IMR-90 (cell line): ENCODE data around the gene DYNC2LI1. TPM values are rescaled to one million over a fixed set of nuclear protein-coding genes. Genes with fewer than 3 reads are reported as not detected.

Experiments
- ATAC-seq: fragments of 200-7000 bp; cut with Tn5 transposase; 2 replicates; pipeline ENCODE4 v1.9.1; 2020; ENCODE audit warnings: low read depth, mild to moderate bottlenecking, moderate library complexity
- BruUV-seq: library from RNA; stranded (reverse); fragments of 400-500 nt; replicated peaks from 2 replicates; lab custom pipeline; 2021; lab: Mats Ljungman, UMichigan
- CTCF ChIA-PET: fragments of 300-600 bp; formaldehyde crosslinking; extraction: SDS; loops from one replicate; lab custom pipeline; 2021; ENCODE audit warnings: antibody characterized with exemption; lab: Yijun Ruan, JAX
- POLR2A ChIA-PET: fragments of 300-600 bp; sonication (Branson Sonifier 250); formaldehyde crosslinking; loops from one replicate; lab custom pipeline; 2022; ENCODE audit warnings: antibody characterized with exemption; ENCODE audit not compliant: unreplicated experiment; lab: Charles Lee
- DNase-seq: peaks from one replicate; pipeline ENCODE4 v3.0.0; 2013
- H2AFZ ChIP-seq: replicated peaks from 2 replicates; pipeline ENCODE3; 2013; ENCODE audit warnings: low read length, mild to moderate bottlenecking; ENCODE audit not compliant: poor library complexity
- H2AK5ac ChIP-seq: 2 replicates; pipeline ENCODE4 v1.6.1; 2013; ENCODE audit warnings: low read depth, low read length, inconsistent platforms
- H2AK9ac ChIP-seq: replicated peaks from 2 replicates; pipeline ENCODE3; 2013; ENCODE audit warnings: mild to moderate bottlenecking, low read depth, low read length, moderate library complexity; ENCODE audit not compliant: poor library complexity
- H2BK120ac ChIP-seq: 2 replicates; pipeline ENCODE4 v1.6.1; 2013; ENCODE audit warnings: low read depth, low read length, inconsistent platforms
- H2BK15ac ChIP-seq: 3 replicates; pipeline ENCODE4 v1.6.1; 2013; ENCODE audit warnings: low read depth, low read length, inconsistent platforms
- H2BK20ac ChIP-seq: 2 replicates; pipeline ENCODE4 v1.6.1; 2013; ENCODE audit warnings: low read depth, mild to moderate bottlenecking, inconsistent platforms, low read length, moderate library complexity
- H2BK5ac ChIP-seq: 2 replicates; pipeline ENCODE4 v1.6.1; 2013; ENCODE audit warnings: mild to moderate bottlenecking, low read depth, low read length, inconsistent platforms; ENCODE audit not compliant: poor library complexity, severe bottlenecking
- H3K14ac ChIP-seq: replicated peaks from 2 replicates; pipeline ENCODE4 v1.6.1; 2013; ENCODE audit warnings: low read depth, low read length, inconsistent platforms
- H3K18ac ChIP-seq: 2 replicates; pipeline ENCODE4 v1.6.1; 2013; ENCODE audit warnings: low read depth, low read length, control low read depth
- H3K23ac ChIP-seq: 2 replicates; pipeline ENCODE4 v1.6.1; 2013; ENCODE audit warnings: low read depth, low read length, inconsistent platforms
- H3K27ac ChIP-seq: 2 replicates; pipeline ENCODE4 v1.5.1; 2013; ENCODE audit warnings: mild to moderate bottlenecking, control low read depth, low read length; ENCODE audit not compliant: insufficient read depth
- H3K27me3 ChIP-seq: 2 replicates; pipeline ENCODE4 v1.6.1; 2013; ENCODE audit warnings: low read length; ENCODE audit not compliant: control insufficient read depth, insufficient read depth
- H3K36me3 ChIP-seq: 2 replicates; pipeline ENCODE4 v1.6.1; 2013; ENCODE audit warnings: low read length, mixed read lengths; ENCODE audit not compliant: control insufficient read depth, insufficient read depth
- H3K4ac ChIP-seq: 2 replicates; pipeline ENCODE4 v1.6.1; 2013; ENCODE audit warnings: low read depth, low read length, inconsistent platforms
- H3K4me1 ChIP-seq: 2 replicates; pipeline ENCODE4 v1.6.1; 2013; ENCODE audit warnings: low read length, mixed read lengths; ENCODE audit not compliant: control insufficient read depth, insufficient read depth
- H3K4me2 ChIP-seq: 2 replicates; pipeline ENCODE4 v1.6.1; 2013; ENCODE audit warnings: low read depth, mild to moderate bottlenecking, control low read depth, low read length, moderate library complexity
- H3K4me3 ChIP-seq: 2 replicates; pipeline ENCODE4 v1.5.1; 2013; ENCODE audit warnings: low read depth, mild to moderate bottlenecking, control low read depth, low read length, moderate library complexity; ENCODE audit not compliant: insufficient read depth
- H3K56ac ChIP-seq: 2 replicates; pipeline ENCODE4 v1.6.1; 2013; ENCODE audit warnings: low read length, inconsistent platforms; ENCODE audit not compliant: insufficient read depth; ENCODE audit errors: extremely low read depth
- H3K79me1 ChIP-seq, 2 experiments: 2 replicates each; pipeline ENCODE4 v1.6.1; 2013; ENCODE audit warnings: low read length in 2 of 2, inconsistent platforms in 1 of 2, low read depth in 1 of 2
- H3K9ac ChIP-seq: 2 replicates; pipeline ENCODE4 v1.6.1; 2013; ENCODE audit warnings: low read depth, low read length, control low read depth
- H3K9me1 ChIP-seq: 2 replicates; pipeline ENCODE4 v1.6.1; 2013; ENCODE audit warnings: low read length, inconsistent platforms; ENCODE audit not compliant: insufficient read depth
- H3K9me3 ChIP-seq: 2 replicates; pipeline ENCODE4 v1.6.1; 2013; ENCODE audit warnings: low read length; ENCODE audit not compliant: control insufficient read depth, insufficient read depth
- H4K20me1 ChIP-seq: 2 replicates; pipeline ENCODE4 v1.6.1; 2013; ENCODE audit warnings: low read length, inconsistent platforms; ENCODE audit not compliant: insufficient read depth
- H4K5ac ChIP-seq: 2 replicates; pipeline ENCODE4 v1.6.1; 2013; ENCODE audit warnings: mild to moderate bottlenecking, low read depth, low read length, control low read depth
- H4K8ac ChIP-seq, 2 experiments: 2 replicates each; pipeline ENCODE4 v1.6.1; 2013; ENCODE audit warnings: low read depth in 2 of 2, low read length in 2 of 2, control low read depth in 1 of 2, inconsistent platforms in 1 of 2
- H4K91ac ChIP-seq: 2 replicates; pipeline ENCODE4 v1.6.1; 2013; ENCODE audit warnings: low read depth, low read length, inconsistent platforms; ENCODE audit not compliant: insufficient read depth
- BHLHE40 ChIP-seq: fragments of 150-350 bp; IDR thresholded peaks from 2 replicates; pipeline ENCODE4 v1.6.1; 2016; ENCODE audit warnings: mild to moderate bottlenecking, low read depth, low read length
- CEBPB ChIP-seq: IDR thresholded peaks from 2 replicates; pipeline ENCODE4 v1.6.1; 2012; ENCODE audit warnings: low read depth, low read length, improper control_type of control experiment
- CHD1 ChIP-seq: IDR thresholded peaks from 2 replicates; pipeline ENCODE4 v1.6.1; 2012; ENCODE audit warnings: low read depth, low read length, improper control_type of control experiment
- CTCF ChIP-seq: conservative IDR thresholded peaks from 2 replicates; pipeline ENCODE4 v1.5.1; 2012; ENCODE audit warnings: mild to moderate bottlenecking, low read depth, low read length, improper control_type of control experiment
- FOS ChIP-seq: fragments of 150-350 bp; IDR thresholded peaks from 2 replicates; pipeline ENCODE4 v1.6.1; 2016; ENCODE audit warnings: low read depth, low read length
- MAFK ChIP-seq: IDR thresholded peaks from 2 replicates; pipeline ENCODE4 v1.6.1; 2012; ENCODE audit warnings: low read depth, low read length, improper control_type of control experiment
- MAZ ChIP-seq: IDR thresholded peaks from 2 replicates; pipeline ENCODE4 v1.6.1; 2012; ENCODE audit warnings: low read depth, mild to moderate bottlenecking, low read length, improper control_type of control experiment, moderate library complexity, borderline replicate concordance
- MXI1 ChIP-seq: IDR thresholded peaks from 2 replicates; pipeline ENCODE4 v1.6.1; 2012; ENCODE audit warnings: low read depth, mild to moderate bottlenecking, low read length, moderate library complexity, borderline replicate concordance
- NFE2L2 ChIP-seq: fragments of 150-350 bp; IDR thresholded peaks from 2 replicates; pipeline ENCODE4 v1.6.1; 2016; ENCODE audit warnings: low read depth, mild to moderate bottlenecking, low read length
- RAD21 ChIP-seq: IDR thresholded peaks from 2 replicates; pipeline ENCODE4 v1.6.1; 2012; ENCODE audit warnings: low read length, improper control_type of control experiment
- RFX5 ChIP-seq: IDR thresholded peaks from 2 replicates; pipeline ENCODE4 v1.8.0; 2012; ENCODE audit warnings: low read depth, mild to moderate bottlenecking, low read length, moderate library complexity
- SMC3 ChIP-seq: fragments of 150-350 bp; IDR thresholded peaks from 2 replicates; pipeline ENCODE4 v1.6.1; 2016; ENCODE audit warnings: low read depth, mild to moderate bottlenecking, antibody characterized with exemption, low read length, moderate library complexity
- USF2 ChIP-seq: fragments of 150-350 bp; IDR thresholded peaks from 2 replicates; pipeline ENCODE4 v1.6.1; 2017; ENCODE audit warnings: mild to moderate bottlenecking, antibody characterized with exemption, low read length, low read depth
- WGBS, 2 experiments: methylation state at CpG; one replicate each; pipeline versions ENCODE4 v1.1.5 to v1.1.7; 2013; ENCODE audit warnings: missing lambda C conversion rate in 2 of 2; ENCODE audit not compliant: insufficient read length in 1 of 2; ENCODE audit errors: extremely low coverage in 2 of 2; 5-methylcytosine and 5-hydroxymethylcytosine counted together
- dilution Hi-C: fragments of 300-500 bp; cut with HindIII; formaldehyde crosslinking; loops from one replicate; pipeline ENCODE4 v1.14.3; 2018; ENCODE audit warnings: low sequenced_read_pairs; ENCODE audit not compliant: unreplicated experiment
- in situ Hi-C: fragments of 300-500 bp; cut with MboI; formaldehyde crosslinking; loops from 3 replicates; pipeline ENCODE4 v1.14.3; 2019; ENCODE audit warnings: low sequenced_read_pairs, inconsistent platforms, mixed read lengths
- intact Hi-C: fragments of 100-400 bp; cut with micrococcal nuclease; formaldehyde crosslinking; loops from 2 replicates; pipeline ENCODE4 v1.10.0; 2022
- polyA plus RNA-seq, 3 experiments: library from polyadenylated mRNA; depleted of rRNA; stranded (reverse); fragments of >200 nt; gene quantifications; 2 replicates each; pipeline ENCODE4 v1.2.3, GENCODE V29; 2012; ENCODE audit warnings: low replicate concordance in 1 of 3
- total RNA-seq: library from RNA; depleted of rRNA; stranded (reverse); fragments of >200 nt; gene quantifications from 2 replicates; pipeline ENCODE4 v1.2.3, GENCODE V29; 2012

The DYNC2LI1 gene
- total and polyA plus RNA-seq, 2 of the 4 experiments (the other 2 are of a cell fraction): 5.2 to 10.4 TPM

- Histone ChIP-seq H3K9me1 (no peaks in the 10 kb centered on the region), H3K79me1 (no peaks in the 10 kb centered on the region), H3K4me2 (no peak overlapping the region), H3K27ac (no peak overlapping the region), H4K8ac (no peak overlapping the region), H3K9me3 (no peaks in the 10 kb centered on the region), H2BK5ac (no peak overlapping the region), H3K18ac (no peak overlapping the region), H3K4me1 (no peaks in the 10 kb centered on the region), H3K4ac (no peak overlapping the region), H3K36me3 (no peaks in the 10 kb centered on the region), H2AK9ac (no peak overlapping the region), H2BK120ac (no peak overlapping the region), H3K4me3 (no peak overlapping the region), H3K9ac (no peak overlapping the region), H4K20me1 (no peaks in the 10 kb centered on the region), H3K14ac (no peak overlapping the region), H2AK5ac (no peak overlapping the region), H2AFZ (no peak overlapping the region), H2BK15ac (no peak overlapping the region), H2BK20ac (no peak overlapping the region), H3K27me3 (peaks cover 33% of the 10 kb centered on the region), H3K56ac (no peak overlapping the region), H4K5ac (no peak overlapping the region), H3K23ac (no peak overlapping the region), H4K91ac (no peak overlapping the region)
- DNase-seq (no peak), ATAC-seq (no peak)
- ChIA-PET POLR2A (no interaction called here), CTCF (no interaction called here)
- in situ Hi-C loops (no loop called here), intact Hi-C loops (no loop called here), dilution Hi-C loops (no loop called here)
- BruUV-seq: no TSS peak
- no CpG with 5 or more reads among the region's 11 CpGs for WGBS, 2 experiments
- no peak for TF ChIP-seq CHD1
- no peak for TF ChIP-seq MXI1
- no peak for TF ChIP-seq MAZ
- no peak for TF ChIP-seq NFE2L2
- TF ChIP-seq CTCF: no peak
- TF ChIP-seq RAD21: no peak
- TF ChIP-seq SMC3: no peak
- TF ChIP-seq MAFK: no peak
- no peak for TF ChIP-seq BHLHE40
- no peak for TF ChIP-seq USF2
- TF ChIP-seq CEBPB: no peak
- TF ChIP-seq FOS: no peak
- no peak for TF ChIP-seq RFX5
Observed at GRCh38 chr2:43823751-43824150, 49.9 kb downstream of the DYNC2LI1 start.
